Keratinocyte (primary cell): ENCODE results near the gene CIART.

Source experiments
- CTCF ChIP-seq, 3 experiments: IDR thresholded peaks in 1 of 3; conservative IDR thresholded peaks in 1 of 3; optimal IDR thresholded peaks in 1 of 3; 2 replicates in 2 of 3; 3 replicates in 1 of 3; pipeline versions ENCODE3 to v1.5.1; 2011; ENCODE audit warnings: low read length in 3 of 3, mild to moderate bottlenecking in 3 of 3, moderate library complexity in 2 of 3, control low read depth in 1 of 3, inconsistent platforms in 1 of 3; ENCODE audit not compliant: insufficient read depth in 2 of 3; ENCODE audit errors: extremely low read depth in 1 of 3
- EZH2 ChIP-seq: IDR thresholded peaks from one replicate; pipeline ENCODE4 v1.6.1; 2012; ENCODE audit warnings: inconsistent platforms, mild to moderate bottlenecking, low read length, moderate library complexity

- TF ChIP-seq EZH2, result no peak
- no peak for TF ChIP-seq CTCF (optimal IDR thresholded peaks at IDR 0.05 in 1 of 3, IDR thresholded peaks at IDR 0.05 in 1 of 3, conservative IDR thresholded peaks at IDR 0.05 in 1 of 3; ENCODE audit: extremely low read depth in 1 of 3, insufficient read depth in 2 of 3, low read length in 3 of 3)
Observed at GRCh38 chr1:150256198-150256553, 26.2 kb upstream of the CIART start.
